Tongue (tissue), 2 donors: ENCODE measurements around the gene OAT. TPM values are rescaled to one million over a fixed set of nuclear protein-coding genes. Genes with fewer than 3 reads are reported as not detected.
A peak's percentile ranks its signal among the peaks of the same experiment; 100 is the strongest.
"Not testable (repeated sequence)": the region's sequence is repeated elsewhere in the genome, so short reads cannot be mapped to it uniquely, and the experiment has no call there.

Experiments
- DNase-seq: peaks from one replicate; pipeline ENCODE4 v3.0.0-alpha.2; 2015
- total RNA-seq: library from RNA; depleted of rRNA; stranded (reverse); fragments of >200 nt; gene quantifications from one replicate; pipeline ENCODE4 v1.2.3, GENCODE V29; 2014

Gene OAT
- total RNA-seq, 1 donor from 2014 or later = 99.2 TPM

DNA sequence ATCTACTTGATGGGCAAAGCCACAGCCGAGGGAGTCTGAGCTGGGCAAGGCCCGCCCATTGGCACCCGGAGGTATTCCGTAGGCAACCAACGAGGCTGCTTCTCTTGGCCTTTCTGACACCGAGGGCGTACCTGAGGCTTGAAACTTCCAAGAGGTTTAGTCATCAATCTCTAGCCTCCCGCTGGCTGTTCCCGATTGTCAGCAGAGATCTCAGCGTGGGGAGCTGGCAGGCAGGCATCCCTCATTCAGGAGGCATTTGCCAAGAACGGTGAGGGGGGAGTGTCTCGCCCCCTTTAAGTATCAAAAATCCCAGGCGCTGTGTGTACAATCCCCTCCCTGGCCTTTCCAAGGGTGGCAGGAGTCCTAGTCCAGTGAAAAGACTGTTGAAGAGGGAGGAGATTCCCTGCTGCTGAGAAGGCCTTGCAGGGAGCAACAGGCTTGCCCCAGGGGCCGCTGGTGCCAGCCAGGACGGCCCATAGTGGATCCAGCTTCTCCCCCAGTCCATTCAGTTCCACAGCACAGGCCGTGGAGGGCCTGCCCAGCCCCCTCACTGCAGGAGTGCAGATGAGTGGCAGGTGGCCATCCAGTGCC is 39.7 kb downstream of the OAT start:
- peak; percentile 20 for DNase-seq

DNA sequence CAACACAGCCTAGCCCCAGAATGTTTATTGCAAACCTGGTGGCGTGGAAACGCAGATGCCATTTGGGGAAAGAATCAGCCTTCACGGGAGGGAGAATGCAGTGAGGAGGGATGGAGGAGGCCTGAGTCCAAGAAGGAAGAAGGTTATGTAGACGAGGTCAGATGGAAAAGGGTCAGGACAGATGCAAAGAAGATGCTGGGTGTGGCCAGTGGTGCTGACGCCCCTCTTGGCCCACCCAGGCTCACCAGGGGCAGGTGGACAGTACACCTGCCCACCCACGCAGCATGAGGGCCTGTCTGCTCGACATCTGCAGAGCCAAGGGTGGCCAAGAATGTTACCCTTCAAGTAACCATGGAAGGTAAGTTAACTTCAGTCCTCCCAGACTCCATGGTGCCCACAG is 40.5 kb downstream of the OAT start:
- DNase-seq = no peak

DNA sequence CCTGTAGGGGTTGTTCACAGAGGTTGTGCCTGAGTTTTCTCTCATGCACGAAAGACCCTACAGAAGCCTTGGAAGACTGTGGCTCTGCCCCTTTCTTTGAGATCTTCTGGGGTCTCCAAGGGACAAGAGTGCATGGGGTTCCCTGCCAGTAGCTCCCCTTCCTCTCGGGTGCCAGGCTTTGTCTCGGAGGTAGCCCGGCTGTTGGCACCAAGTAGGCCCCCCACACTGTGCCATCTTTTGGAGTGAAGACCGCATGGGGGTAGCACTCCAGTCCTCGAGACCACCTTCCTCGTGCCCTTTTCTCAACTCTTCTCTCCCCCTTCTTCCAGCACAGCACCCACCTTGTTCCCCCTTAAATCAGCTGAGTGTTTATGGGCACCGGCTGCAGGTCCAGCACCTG is 41.6 kb downstream of the OAT start:
- DNase-seq = no peak

DNA sequence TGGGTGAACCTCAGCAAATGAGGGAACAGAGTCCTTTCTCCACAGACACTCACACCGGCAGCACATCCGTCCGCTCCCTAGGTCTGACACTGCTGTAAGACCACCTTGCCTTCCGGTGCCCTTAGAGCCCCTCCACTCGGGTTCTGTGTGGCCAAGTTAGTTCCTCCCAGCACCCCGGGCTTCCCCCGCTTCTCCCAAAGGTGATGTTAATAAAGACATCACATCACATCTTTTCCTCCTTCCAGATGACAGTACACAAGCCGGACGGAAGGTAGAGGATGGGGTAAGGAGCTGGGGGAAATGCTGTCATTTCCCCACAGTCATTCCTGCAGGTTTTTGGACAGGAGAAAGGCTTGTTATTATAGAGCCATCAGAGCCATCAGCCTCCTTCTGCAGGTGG is 42.3 kb downstream of the OAT start:
- DNase-seq = no peak

DNA sequence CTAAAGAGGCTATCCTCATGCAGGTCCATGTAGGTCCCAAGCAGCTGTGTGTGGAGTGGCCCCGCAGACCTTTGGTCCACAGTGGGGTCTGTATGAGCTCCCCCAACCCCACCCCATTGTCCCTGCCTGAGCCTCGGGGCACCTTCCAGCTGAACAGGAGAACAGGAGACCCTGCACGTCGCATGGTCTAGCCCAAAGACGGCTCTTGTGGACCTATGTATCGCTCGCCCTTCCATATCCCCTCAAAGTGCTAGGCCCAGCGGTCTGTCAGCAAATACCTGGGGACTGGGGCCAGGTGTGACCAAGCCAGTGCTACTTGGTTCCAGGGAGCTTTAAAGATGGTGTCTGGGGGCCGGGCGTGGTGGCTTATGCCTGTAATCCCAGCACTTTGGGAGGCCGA is 43.0 kb downstream of the OAT start:
- no peak for DNase-seq

DNA sequence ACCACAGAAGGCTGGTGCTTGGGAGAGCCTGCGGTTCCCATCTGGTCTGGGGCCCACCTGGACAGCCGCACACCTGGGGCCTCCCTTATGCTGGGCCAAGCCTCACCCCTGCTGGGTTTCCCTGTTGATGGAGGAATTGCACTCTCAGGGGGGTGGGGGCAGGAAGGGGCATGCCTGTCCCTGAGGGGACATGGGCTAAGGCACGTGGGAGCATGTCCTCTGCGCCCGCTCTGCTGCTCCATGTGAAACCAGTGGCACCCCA is 43.4 kb downstream of the OAT start:
- no peak for DNase-seq

DNA sequence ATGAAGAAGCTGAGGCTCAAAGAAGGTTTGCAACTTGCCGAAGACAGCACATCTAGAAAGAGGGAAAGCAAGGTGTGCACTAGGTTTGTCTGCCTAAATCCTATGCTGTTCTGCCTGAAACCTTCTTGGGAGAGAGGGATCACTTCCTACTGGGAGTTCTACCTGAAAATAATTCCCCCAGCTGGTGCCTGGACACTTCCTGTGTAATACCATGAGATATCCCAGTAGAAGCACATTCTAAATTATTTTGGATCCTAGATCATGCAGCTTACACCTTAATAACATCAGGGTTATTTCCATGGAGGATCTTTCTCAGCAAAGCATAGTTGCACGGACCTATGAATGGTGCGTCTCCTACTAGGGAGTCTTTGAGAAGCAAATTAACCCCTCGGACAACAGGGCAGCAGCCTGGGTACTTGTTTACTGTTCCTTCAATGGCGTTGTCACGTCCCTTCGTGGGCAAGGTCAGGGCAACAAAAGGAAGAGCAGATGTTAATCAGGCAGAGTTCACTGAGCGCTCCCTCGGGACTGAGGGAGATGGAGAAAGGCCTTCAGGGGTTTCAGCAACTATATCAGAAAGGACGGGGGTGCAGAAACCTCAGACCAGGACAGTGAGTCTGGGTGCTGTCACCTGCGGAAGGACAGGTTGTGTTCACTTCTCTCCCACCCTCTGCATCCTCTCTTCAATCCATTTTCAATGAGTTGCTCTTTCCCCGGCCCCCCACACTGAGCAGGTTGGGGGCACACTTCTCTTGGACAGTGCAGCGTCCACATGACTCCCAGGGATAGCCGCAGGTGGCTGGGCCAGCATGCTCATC is 44.0 kb downstream of the OAT start:
- no peak for DNase-seq

DNA sequence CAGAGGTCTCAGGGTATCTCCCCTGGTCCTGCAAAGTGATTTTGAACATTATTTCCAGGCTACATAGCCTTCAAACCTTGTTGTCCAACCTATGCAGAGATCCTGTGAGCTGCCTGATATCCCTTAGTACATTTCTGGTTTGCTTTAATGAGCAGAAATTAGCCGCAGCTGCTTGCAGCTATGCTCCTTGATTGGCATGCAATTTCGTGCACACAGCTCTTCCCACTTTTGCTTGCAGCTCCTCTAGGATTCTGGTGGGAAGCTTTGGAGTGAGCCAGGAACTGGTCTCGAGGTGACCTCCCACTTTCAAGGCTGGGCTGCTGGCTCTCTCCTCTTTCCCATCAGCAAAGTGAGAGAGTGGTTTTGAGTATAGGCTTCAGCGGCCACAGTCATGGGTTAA is 45.8 kb downstream of the OAT start:
- no peak for DNase-seq

DNA sequence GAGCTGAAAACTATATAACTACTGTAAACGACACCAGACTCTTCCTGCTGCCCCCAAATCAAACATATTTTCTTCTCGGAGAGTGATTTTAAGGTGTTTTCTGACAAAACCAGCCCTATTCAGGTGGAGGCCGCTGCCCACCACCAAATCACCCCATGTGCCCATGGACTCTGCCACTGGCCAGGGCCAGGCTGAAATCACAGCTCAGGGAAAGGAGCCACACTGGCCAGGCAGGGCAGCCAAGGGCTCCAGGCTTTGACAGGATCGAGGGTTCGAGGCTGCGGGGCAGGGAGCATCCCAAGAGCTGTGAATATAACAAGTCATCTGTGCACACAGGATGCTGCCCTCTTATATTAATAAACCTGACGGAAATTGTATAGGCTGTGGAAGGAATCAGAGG is 48.3 kb downstream of the OAT start:
- no peak for DNase-seq

DNA sequence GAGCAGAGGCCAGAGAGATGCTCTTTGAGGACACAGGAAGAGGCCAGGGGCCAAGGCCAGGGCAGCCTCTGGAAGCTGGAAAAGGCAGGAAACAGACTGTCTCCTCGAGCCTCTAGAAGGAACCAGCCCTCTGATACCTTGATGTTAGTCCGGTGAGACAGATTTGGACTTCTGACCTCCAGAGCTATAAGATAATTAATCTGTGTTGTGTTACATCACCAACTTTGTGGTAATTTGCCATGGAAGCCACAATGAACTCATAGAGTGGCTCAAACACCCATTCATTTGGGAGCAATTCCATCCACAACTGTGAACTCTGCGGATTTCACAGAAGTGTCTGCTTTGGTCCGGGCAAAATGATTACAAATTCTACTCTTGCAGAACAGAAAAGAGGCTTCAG is 48.7 kb downstream of the OAT start:
- no peak for DNase-seq

DNA sequence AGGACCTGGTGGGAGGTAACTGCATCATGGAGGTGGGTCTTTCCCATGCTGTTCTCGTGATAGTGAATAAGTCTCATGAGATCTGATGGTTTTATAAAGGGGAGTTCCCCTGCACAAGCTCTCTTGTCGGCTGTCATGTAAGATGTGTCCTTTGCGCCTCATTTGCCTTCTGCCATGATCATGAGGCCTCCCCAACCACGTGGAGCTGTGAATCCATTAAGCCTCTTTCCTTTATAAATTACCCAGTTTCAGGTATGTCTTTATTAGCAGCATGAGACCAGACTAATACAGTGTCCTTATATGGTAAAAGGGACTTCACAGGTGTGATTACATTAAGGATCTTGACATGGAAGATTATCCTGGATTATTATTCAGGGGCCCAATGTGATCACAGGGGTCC is 49.2 kb downstream of the OAT start:
- not testable (repeated sequence) for DNase-seq

DNA sequence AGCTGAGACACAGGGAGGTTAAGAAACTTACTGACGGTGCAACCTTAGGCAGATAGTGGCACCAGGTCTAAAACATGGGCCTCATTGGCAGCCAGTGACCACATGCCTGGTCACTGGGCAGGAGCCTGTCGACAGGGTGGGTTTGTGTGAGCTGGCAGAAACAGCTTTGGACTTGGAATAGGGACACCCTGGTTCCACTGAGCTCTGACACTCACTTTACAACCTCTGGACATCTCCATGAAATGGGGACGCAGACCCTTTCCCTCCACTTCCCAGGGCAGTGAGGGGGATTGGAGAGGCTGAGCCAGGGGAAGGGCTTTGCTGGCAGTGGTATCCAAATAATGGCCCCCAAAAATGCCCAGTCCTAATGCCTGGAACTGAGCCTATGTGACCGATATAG is 49.7 kb downstream of the OAT start:
- no peak for DNase-seq

DNA sequence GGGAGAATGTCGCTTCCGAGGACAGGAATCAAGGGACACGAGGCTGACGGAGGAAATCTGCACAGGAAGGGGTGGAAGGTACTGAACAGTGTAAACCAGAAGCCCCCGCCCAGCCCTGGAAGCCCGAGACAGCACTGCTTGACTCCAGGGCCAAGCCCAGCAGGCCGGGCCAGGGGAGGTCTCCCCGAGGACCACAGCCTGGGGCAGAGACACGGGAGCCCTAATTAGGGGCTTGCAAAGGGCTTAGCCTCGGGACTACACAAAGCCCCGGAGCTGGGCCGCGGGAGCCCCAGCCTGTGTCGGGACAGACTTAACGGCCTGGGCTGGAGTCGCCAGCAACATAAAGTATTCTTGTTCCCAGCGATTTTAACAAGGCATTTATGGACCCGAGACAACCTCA is 50.8 kb downstream of the OAT start:
- no peak for DNase-seq

DNA sequence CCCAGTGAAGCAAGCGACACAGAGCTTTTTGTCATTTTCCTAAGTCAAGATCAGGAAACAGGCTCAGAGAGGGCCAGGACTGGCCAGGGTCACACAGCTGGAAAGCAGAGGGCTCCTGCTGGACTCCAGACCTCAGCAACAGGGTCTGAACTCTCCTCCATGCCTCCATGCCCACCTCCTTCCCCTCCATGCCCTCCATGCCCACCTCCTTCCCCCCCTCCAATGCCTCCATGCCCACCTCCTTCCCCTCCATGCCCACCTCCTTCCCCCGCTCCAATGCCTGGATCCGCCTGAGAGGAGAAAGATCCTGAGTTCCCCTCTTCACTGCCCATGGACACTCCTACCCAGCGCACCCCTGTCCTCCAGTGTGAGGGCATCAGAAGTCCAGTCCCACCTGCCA is 51.3 kb downstream of the OAT start:
- DNase-seq = no peak

DNA sequence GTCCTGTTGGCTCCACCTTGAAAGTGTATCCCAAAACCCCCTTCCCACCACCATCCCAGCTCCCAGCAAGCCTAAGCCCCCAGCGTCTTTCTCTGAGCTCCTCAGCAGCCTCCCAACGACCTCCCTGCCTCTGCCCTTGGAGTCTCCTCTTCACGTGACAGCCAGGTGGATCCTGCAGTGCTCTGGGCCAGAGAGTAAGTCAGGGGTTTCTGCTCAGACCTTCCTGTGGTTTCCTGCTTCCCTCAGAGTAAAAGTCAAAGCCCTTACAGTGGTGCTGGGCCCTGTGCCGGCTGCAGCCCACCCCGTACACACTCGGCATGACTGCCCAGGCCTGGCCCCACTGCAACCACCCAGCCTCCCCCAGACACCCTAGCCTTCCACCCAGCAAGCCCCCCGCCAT is 51.9 kb downstream of the OAT start:
- DNase-seq = no peak

DNA sequence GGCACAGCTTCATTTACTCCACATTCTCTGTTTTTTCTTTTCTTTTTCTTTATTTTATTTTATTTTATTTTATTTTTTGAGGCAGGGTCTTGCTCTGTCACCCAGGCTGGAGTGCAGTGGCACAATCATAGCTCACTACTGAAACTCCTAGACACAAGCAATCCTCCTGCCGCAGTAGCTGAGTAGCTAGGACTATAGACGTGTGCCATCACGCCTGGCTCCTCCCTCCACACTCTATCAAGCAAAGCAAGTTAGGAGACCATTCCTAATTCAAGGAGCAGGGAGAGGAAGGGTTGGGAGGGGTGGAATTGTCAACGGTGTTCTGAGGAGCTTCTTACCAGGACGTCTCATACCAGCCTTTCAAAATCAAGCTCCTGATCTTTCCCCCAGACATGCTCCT is 52.4 kb downstream of the OAT start:
- no peak for DNase-seq

DNA sequence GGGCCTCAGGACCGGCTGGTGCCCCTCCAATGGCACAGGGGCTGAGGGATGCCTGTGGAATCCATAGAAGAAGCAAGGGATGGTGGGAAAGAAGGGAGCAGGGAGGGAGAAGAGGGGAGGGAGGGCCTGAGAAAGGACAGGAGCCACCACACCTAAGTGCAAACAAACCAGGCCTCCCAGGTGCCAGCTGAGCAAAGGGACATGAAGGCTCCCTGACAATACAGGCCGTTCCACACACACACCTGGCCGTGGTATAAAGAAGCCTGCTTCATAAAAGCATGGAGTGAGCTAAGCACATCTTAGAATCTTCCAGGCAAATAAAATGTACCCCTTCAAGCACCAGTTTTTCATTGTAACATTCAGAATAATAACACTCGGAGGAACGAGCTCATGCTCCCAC is 54.0 kb downstream of the OAT start:
- DNase-seq = no peak

DNA sequence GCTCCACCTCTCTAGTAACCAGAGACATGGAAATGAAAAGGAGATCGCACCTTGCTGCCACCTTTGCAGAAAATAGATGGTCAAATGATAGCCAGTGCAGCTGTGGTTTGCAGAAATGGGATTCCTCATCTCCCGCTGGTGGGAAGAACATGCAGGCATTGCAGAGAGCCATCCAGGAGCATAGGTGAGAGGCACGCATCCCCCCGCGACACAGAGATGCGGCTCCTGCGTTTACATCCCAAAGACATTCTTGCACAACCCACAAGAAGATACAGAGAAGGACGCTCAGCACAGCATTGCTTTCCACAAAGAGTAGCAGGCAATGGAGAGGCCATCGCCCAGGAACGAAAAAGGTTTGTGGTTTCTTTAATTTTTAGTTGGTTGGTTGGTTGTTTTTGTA is 56.2 kb downstream of the OAT start:
- DNase-seq = no peak

DNA sequence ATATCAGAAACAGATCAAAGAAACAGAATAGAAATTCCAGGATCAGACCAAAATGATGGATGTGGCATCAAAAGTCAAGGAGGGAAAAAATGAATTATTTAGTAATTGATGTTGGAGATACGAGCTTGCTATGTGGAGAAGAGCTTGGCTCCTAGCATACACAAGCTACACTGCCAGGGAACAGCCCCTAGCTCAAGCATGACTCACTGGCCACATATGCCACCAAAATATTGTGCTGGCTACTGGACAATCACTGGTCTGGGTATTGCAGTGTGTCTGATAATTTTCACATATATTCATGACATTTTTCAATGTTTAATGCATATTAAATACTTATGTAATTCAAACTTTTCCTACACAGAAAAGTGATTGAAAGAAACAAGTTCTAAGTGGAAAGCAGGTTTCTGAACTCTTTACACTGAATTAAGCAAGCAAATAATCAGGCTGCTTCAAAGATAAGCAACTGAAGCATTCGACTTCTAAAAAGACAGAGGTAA is 59.3 kb downstream of the OAT start:
- DNase-seq = no peak

DNA sequence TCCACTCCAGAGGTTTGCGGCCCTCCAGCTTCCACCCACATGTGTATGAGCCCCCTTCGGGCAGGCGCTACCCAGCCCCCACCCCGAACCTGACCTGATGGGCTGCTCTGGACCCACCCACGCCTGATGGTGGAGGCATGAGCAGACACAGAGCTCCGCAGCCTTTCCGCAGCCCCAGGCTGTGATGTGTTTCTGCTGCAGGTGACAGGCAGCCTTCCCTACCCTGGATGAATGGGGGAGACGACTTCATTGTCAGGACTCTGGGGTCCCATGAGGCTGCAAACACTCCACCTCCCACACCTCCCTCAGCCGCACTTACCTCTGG is 61.2 kb downstream of the OAT start:
- no peak for DNase-seq

DNA sequence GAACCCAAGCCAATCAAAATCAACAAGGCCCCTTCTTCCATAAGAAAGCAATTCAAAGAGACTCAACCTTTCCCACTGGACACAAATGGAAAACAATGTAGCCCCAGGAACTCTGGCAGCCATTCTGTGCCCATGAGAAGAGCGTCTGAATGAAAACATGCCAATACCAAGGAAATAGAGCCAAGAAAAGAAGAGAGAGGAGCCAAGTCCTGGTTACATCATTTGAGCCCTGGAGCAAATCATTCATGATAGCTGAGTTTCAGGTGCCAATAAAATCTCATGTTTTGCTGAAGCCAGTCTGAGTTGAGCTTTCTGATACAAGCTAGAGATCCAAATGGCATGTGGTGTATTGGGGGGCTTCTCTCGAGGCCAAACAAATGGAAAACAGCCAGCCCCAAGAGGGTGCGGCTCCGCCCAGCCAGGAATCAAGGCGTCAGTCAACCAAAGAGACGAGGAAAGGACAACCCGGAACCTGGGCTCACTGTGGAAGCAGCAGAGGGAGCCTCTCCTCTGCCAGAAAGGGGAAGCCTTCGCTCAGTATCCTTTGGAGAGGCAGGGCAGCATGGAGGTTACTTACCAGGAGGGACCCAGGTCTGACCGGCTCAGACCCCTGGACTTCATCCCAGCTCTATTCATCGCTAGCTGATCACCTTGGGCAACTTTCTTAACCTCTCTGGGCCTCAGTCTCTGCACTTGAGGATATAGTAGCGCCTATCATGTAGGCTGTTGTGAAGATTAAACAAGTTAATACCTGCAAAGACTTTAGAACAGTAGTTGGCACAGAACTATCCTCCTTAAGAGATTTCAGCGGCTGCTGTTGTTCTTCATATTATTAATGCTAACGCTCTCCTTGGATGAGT is 61.8 kb downstream of the OAT start:
- peak; percentile 24 for DNase-seq

DNA sequence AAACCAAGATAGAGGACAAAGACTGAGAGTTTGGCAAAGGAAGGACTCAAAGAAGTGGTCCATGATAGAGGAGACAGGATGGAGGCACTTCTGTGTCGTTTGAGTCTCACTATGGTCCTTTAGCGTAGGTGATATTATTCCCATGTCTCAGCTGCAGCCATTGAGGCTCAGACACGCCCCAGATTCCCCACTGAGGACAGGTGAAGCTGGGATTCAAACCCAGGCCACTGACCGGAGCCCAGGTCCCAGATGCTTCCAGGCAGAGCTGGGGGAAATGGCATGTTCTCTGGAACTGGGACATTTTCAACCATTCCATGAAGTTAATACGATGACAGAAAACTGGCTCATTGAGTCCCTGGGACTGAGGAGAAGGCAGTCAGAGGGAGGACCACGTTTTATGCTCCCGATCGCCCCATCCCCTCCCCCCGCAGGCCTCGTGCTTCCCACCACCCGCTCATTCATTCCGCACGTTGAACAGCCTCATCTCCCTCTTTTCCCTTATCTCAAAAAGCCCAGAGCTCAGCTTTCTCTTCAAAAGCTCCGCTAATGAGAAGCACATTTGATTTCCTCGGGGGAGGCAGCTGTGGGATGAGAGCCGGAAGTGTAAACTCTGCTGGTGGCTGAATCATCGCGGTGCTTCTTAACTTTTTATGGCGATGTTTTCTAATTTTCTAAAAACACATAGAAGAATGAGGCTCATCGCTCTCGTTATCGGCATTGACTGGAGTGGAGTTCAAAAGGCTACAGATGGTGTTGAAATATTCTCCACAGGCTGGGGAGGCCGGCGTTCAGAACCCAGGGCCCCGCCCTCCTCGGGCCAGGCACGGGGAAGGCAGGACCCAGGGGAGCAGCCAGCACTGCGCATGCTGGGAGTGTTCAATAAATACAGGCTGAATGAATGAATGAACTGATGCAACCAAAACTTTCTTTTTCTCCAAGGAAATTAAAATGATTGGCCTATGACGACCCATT is 64.0 kb downstream of the OAT start:
- peak; percentile 51 for DNase-seq
